SK-N-SH (cell line): ENCODE results near the gene CRIP1. TPM values are rescaled to one million over a fixed set of nuclear protein-coding genes. Genes with fewer than 3 reads are reported as not detected.
A peak's percentile ranks its signal among the peaks of the same experiment; 100 is the strongest.

Experiments used
- CTCF ChIA-PET: fragments of 300-600, 350-600 bp; formaldehyde crosslinking; extraction: SDS; loops from one replicate; lab custom pipeline; 2021; lab: Yijun Ruan, JAX
- POLR2A ChIA-PET: fragments of 350-600 bp; sonication (Branson Sonifier 250); formaldehyde crosslinking; extraction: SDS; loops from one replicate; lab custom pipeline; 2020; ENCODE audit warnings: antibody characterized with exemption, inconsistent platforms; lab: Yijun Ruan, JAX
- DNase-seq: peaks from one replicate; pipeline ENCODE4 v3.0.0; 2012
- H2AFZ ChIP-seq: fragments of 200-600 bp; sonication (generic); 2 replicates; pipeline ENCODE4 v1.8.1; 2016; ENCODE audit warnings: antibody characterized with exemption, mild to moderate bottlenecking, low read depth
- H3F3A ChIP-seq: fragments of 200-600 bp; sonication (generic); replicated peaks from 2 replicates; pipeline ENCODE3; 2016; ENCODE audit warnings: antibody characterized with exemption, mild to moderate bottlenecking; ENCODE audit not compliant: insufficient read depth
- H3K27ac ChIP-seq, 2 experiments: fragments of 200-500 bp in 1 of 2; fragments of 200-600 bp in 1 of 2; sonication (Bioruptor generic) in 1 of 2; sonication (generic), shearing (Covaris generic) in 1 of 2; 2 replicates each; pipeline versions ENCODE4 v1.5.1 to v1.6.1; 2014 to 2016; ENCODE audit warnings: low read depth in 2 of 2, inconsistent platforms in 1 of 2, low read length in 1 of 2, mild to moderate bottlenecking in 1 of 2, mixed read lengths in 1 of 2
- H3K27me3 ChIP-seq: fragments of 200-600 bp; sonication (generic), shearing (Covaris generic); 2 replicates; pipeline ENCODE4 v1.6.1; 2016; ENCODE audit warnings: mixed run types; ENCODE audit not compliant: insufficient read depth
- H3K36me3 ChIP-seq, 2 experiments: fragments of 200-500 bp in 1 of 2; fragments of 200-600 bp in 1 of 2; sonication (Bioruptor generic) in 1 of 2; sonication (generic) in 1 of 2; replicated peaks in 1 of 2; 2 replicates each; pipeline versions ENCODE3 to v1.5.1; 2014 to 2016; ENCODE audit warnings: low read length in 1 of 2, mild to moderate bottlenecking in 1 of 2; ENCODE audit not compliant: insufficient read depth in 2 of 2, control insufficient read depth in 1 of 2
- H3K4me1 ChIP-seq, 2 experiments: fragments of 200-500 bp in 1 of 2; fragments of 200-600 bp in 1 of 2; sonication (Bioruptor generic) in 1 of 2; sonication (generic), shearing (Covaris generic) in 1 of 2; 2 replicates each; pipeline versions ENCODE4 v1.5.1 to v1.6.1; 2014 to 2016; ENCODE audit warnings: low read depth in 1 of 2, low read length in 1 of 2, mixed run types in 1 of 2; ENCODE audit not compliant: insufficient read depth in 2 of 2, control insufficient read depth in 1 of 2
- H3K4me2 ChIP-seq: fragments of 200-600 bp; sonication (generic), shearing (Covaris generic); 2 replicates; pipeline ENCODE4 v1.6.1; 2017; ENCODE audit warnings: mixed run types
- H3K4me3 ChIP-seq, 2 experiments: fragments of 200-500 bp in 1 of 2; fragments of 200-600 bp in 1 of 2; sonication (Bioruptor generic) in 1 of 2; sonication (generic), shearing (Covaris generic) in 1 of 2; 2 replicates each; pipeline versions ENCODE4 v1.5.1 to v1.8.1; 2014 to 2016; ENCODE audit warnings: low read depth in 2 of 2, inconsistent platforms in 1 of 2, low read length in 1 of 2, mild to moderate bottlenecking in 1 of 2, mixed read lengths in 1 of 2, moderate library complexity in 1 of 2
- H3K79me2 ChIP-seq: fragments of 200-600 bp; sonication (generic); 2 replicates; pipeline ENCODE4 v1.8.1; 2017; ENCODE audit warnings: mild to moderate bottlenecking; ENCODE audit not compliant: insufficient read depth
- H3K9ac ChIP-seq: fragments of 200-600 bp; sonication (generic); 2 replicates; pipeline ENCODE4 v1.6.1; 2017; ENCODE audit warnings: mixed run types
- H3K9me2 ChIP-seq: fragments of 200-600 bp; sonication (generic); 2 replicates; pipeline ENCODE4 v1.6.1; 2017; ENCODE audit warnings: mixed run types
- H3K9me3 ChIP-seq: fragments of 200-600 bp; sonication (generic); 2 replicates; pipeline ENCODE4 v1.6.1; 2017; ENCODE audit warnings: mixed run types, mild to moderate bottlenecking, moderate library complexity
- H4K20me1 ChIP-seq: fragments of 200-600 bp; sonication (generic); 2 replicates; pipeline ENCODE4 v1.6.1; 2017; ENCODE audit warnings: mild to moderate bottlenecking, mixed run types; ENCODE audit not compliant: insufficient read depth
- CHD2 ChIP-seq: fragments of 150-350 bp; IDR thresholded peaks from 2 replicates; pipeline ENCODE4 v1.6.1; 2018; ENCODE audit warnings: low read length; ENCODE audit not compliant: partially characterized antibody
- CTCF ChIP-seq: fragments of 200-600 bp; sonication (generic); IDR thresholded peaks from 2 replicates; pipeline ENCODE4 v1.6.1; 2017; ENCODE audit warnings: antibody characterized with exemption, mild to moderate bottlenecking, moderate library complexity
- ELF1 ChIP-seq: IDR thresholded peaks from 2 replicates; pipeline ENCODE4 v1.4.0; 2012
- EZH2phosphoT487 ChIP-seq: fragments of 200-600 bp; sonication (generic); IDR thresholded peaks from 2 replicates; pipeline ENCODE4 v1.6.1; 2017; ENCODE audit warnings: low read depth, mixed run types, mild to moderate bottlenecking, antibody characterized with exemption, moderate library complexity, borderline replicate concordance
- FOSL2 ChIP-seq: IDR thresholded peaks from 2 replicates; pipeline ENCODE4 v1.4.0; 2012; ENCODE audit warnings: low read depth, mild to moderate bottlenecking, moderate library complexity, borderline replicate concordance
- FOXJ3 ChIP-seq: sonication (generic); formaldehyde crosslinking; IDR thresholded peaks from 2 replicates; pipeline ENCODE4 v1.5.1; 2020; ENCODE audit warnings: mild to moderate bottlenecking, missing genetic modification reagents
- JUND ChIP-seq: IDR thresholded peaks from 2 replicates; pipeline ENCODE4 v1.4.0; 2012
- MXI1 ChIP-seq: IDR thresholded peaks from 2 replicates; pipeline ENCODE4 v1.6.1; 2012; ENCODE audit warnings: mild to moderate bottlenecking, low read depth, low read length, improper control_type of control experiment
- RAD21 ChIP-seq: IDR thresholded peaks from 2 replicates; pipeline ENCODE4 v1.6.1; 2012; ENCODE audit warnings: mild to moderate bottlenecking, low read length
- RCOR1 ChIP-seq: fragments of 150-350 bp; IDR thresholded peaks from 2 replicates; pipeline ENCODE4 v1.6.1; 2017; ENCODE audit warnings: antibody characterized with exemption, low read length
- TAF1 ChIP-seq: IDR thresholded peaks from 2 replicates; pipeline ENCODE4 v1.6.1; 2012; ENCODE audit warnings: low read depth, mild to moderate bottlenecking, low read length, moderate library complexity, borderline replicate concordance
- TCF12 ChIP-seq: IDR thresholded peaks from 2 replicates; pipeline ENCODE4 v1.4.0; 2012
- TEAD4 ChIP-seq: IDR thresholded peaks from 2 replicates; pipeline ENCODE4 v1.4.0; 2012; ENCODE audit warnings: mild to moderate bottlenecking, borderline replicate concordance; ENCODE audit not compliant: insufficient read depth
- USF2 ChIP-seq: fragments of 150-350 bp; IDR thresholded peaks from 2 replicates; pipeline ENCODE4 v1.6.1; 2017; ENCODE audit warnings: antibody characterized with exemption, low read length, low read depth, borderline replicate concordance
- YY1 ChIP-seq: IDR thresholded peaks from 2 replicates; pipeline ENCODE4 v1.4.0; 2012; ENCODE audit warnings: low read depth, mild to moderate bottlenecking
- WGBS: methylation state at CpG from one replicate; pipeline ENCODE4 v1.1.6; 2017; ENCODE audit warnings: low lambda C conversion rate; 5-methylcytosine and 5-hydroxymethylcytosine counted together
- polyA plus RNA-seq, 3 experiments: library from polyadenylated mRNA; depleted of rRNA; stranded (reverse); fragments of >200 nt; gene quantifications; 2 replicates each; pipeline ENCODE4 v1.2.3, GENCODE V29; 2012
- TF ChIP-seq, protein P1 (sequence below): IDR thresholded peaks from 2 replicates; pipeline ENCODE4 v1.6.1; 2012; ENCODE audit warnings: mild to moderate bottlenecking, low read depth, low read length, moderate library complexity
- TF ChIP-seq, protein P2 (sequence below): IDR thresholded peaks from 2 replicates; pipeline ENCODE4 v1.4.0; 2012; ENCODE audit warnings: low read depth

The CRIP1 gene
- polyA plus RNA-seq, 1 of the 3 experiments (the other 2 are of a cell fraction): 0.72 TPM

- no peak overlapping the region for H2AFZ ChIP-seq
- no peak overlapping the region for H3K9ac ChIP-seq
- H3K9me2 ChIP-seq: no peaks in the 10 kb centered on the region
- no peak overlapping the region for H3K4me3 ChIP-seq
- CTCF ChIA-PET: interaction anchor here (1.0 to 1.3 kb wide), 2 partner anchors 10 to 25 kb away, joined by 5 read pairs; no protein-coding TSS in a partner anchor
- no peak for TF ChIP-seq JUND
- TF ChIP-seq CHD2: no peak
- TF ChIP-seq USF2: no peak
- no peak for TF ChIP-seq TCF12
- TF ChIP-seq, protein P1, sequence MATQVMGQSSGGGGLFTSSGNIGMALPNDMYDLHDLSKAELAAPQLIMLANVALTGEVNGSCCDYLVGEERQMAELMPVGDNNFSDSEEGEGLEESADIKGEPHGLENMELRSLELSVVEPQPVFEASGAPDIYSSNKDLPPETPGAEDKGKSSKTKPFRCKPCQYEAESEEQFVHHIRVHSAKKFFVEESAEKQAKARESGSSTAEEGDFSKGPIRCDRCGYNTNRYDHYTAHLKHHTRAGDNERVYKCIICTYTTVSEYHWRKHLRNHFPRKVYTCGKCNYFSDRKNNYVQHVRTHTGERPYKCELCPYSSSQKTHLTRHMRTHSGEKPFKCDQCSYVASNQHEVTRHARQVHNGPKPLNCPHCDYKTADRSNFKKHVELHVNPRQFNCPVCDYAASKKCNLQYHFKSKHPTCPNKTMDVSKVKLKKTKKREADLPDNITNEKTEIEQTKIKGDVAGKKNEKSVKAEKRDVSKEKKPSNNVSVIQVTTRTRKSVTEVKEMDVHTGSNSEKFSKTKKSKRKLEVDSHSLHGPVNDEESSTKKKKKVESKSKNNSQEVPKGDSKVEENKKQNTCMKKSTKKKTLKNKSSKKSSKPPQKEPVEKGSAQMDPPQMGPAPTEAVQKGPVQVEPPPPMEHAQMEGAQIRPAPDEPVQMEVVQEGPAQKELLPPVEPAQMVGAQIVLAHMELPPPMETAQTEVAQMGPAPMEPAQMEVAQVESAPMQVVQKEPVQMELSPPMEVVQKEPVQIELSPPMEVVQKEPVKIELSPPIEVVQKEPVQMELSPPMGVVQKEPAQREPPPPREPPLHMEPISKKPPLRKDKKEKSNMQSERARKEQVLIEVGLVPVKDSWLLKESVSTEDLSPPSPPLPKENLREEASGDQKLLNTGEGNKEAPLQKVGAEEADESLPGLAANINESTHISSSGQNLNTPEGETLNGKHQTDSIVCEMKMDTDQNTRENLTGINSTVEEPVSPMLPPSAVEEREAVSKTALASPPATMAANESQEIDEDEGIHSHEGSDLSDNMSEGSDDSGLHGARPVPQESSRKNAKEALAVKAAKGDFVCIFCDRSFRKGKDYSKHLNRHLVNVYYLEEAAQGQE: no peak
- TF ChIP-seq RCOR1: no peak
- H3K36me3 ChIP-seq: no peaks in the 10 kb centered on the region
- H3K4me1 ChIP-seq: peaks cover 0 to 9% of the 10 kb centered on the region in 2 experiments; a peak in 1 of 4 replicates
- peak; percentile 26 for DNase-seq
- POLR2A ChIA-PET: no interaction called here
- H3K4me2 ChIP-seq: no peak overlapping the region
- no peak overlapping the region for H3K27ac ChIP-seq
- H4K20me1 ChIP-seq: no peaks in the 10 kb centered on the region
- no peaks in the 10 kb centered on the region for H3K79me2 ChIP-seq
- H3F3A ChIP-seq: no peaks in the 10 kb centered on the region
- H3K27me3 ChIP-seq: peaks cover 4% of the 10 kb centered on the region; the same call in 1 of the 2 replicates
- no peaks in the 10 kb centered on the region for H3K9me3 ChIP-seq
- WGBS: no CpG with 5 or more reads among the region's 7 CpGs
These were observed 16.6 kb downstream of the CRIP1 start for GRCh38 chr14:105503296-105503640.

DNA sequence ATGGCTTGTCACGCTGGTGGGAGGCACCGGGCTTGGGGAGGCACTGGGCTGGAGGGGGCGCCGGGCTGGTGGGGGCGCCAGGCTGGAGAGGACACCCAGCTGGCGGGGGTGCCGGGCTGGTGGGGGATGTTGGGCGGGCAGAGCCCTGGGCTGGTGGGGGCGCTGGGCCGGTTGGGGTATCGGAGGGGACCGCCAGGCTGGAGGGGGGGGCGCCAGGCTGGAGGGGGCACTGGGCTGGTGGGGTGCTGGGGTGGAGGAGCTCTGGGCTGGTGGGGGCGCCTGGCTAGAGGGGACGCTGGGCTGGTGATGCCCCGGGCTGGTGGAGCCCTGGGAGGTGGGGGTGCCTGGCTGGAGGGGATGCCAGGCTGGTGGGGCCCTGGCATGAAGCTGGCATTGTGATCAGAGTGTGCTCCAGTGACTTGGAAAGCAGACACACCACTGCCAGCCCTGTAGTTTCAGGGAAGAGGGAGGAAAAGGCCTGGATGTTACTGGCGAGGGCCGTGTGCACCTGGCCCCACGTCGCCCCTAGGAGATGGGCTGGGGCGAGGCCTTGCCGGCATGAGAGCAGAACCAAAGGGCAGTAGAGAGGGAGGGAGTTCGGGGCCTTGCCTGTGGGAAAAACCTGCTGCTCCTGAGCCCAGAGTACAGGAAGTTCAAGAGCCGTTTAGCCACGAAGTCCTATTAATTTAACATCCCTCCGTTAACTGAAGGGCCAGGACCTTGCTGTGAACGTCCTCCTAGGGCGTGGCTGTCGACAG, 17.4 kb downstream of the CRIP1 start:
- no peaks in the 10 kb centered on the region for H3K9me3 ChIP-seq
- WGBS: 81% methylated on average over 22 of the region's 29 CpGs
- no peak overlapping the region for H3K9ac ChIP-seq
- H3K4me1 ChIP-seq: peaks cover 0 to 9% of the 10 kb centered on the region in 2 experiments; a peak in 1 of 4 replicates
- H3K36me3 ChIP-seq: no peaks in the 10 kb centered on the region
- DNase-seq: peak; percentile 41
- TF ChIP-seq RAD21: no peak
- TF ChIP-seq MXI1: no peak
- TF ChIP-seq EZH2phosphoT487: no peak
- TF ChIP-seq TAF1: no peak
- TF ChIP-seq YY1: no peak
- no peak for TF ChIP-seq FOXJ3
- no peak for TF ChIP-seq CTCF
- TF ChIP-seq FOSL2: no peak
- TF ChIP-seq, protein P2, sequence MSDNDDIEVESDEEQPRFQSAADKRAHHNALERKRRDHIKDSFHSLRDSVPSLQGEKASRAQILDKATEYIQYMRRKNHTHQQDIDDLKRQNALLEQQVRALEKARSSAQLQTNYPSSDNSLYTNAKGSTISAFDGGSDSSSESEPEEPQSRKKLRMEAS: no peak
- no peak for TF ChIP-seq TEAD4
- TF ChIP-seq, protein P1: no peak
- TF ChIP-seq ELF1: no peak
- CTCF ChIA-PET: interaction anchor here (1.0 kb wide), 1 partner anchor 11 kb away, joined by 5 read pairs; no protein-coding TSS in a partner anchor
- H3K9me2 ChIP-seq: no peaks in the 10 kb centered on the region
- H3K27ac ChIP-seq: no peak overlapping the region
- H3F3A ChIP-seq: no peaks in the 10 kb centered on the region
- H3K4me3 ChIP-seq: no peak overlapping the region
- no peak overlapping the region for H2AFZ ChIP-seq
- POLR2A ChIA-PET: no interaction called here
- H3K27me3 ChIP-seq: peaks cover 11% of the 10 kb centered on the region; the same call in 1 of the 2 replicates
- H4K20me1 ChIP-seq: no peaks in the 10 kb centered on the region
- no peaks in the 10 kb centered on the region for H3K79me2 ChIP-seq
- no peak overlapping the region for H3K4me2 ChIP-seq
